Heart right ventricle (tissue), 16 donors: ENCODE data around the gene SLAMF6. TPM values are rescaled to one million over a fixed set of nuclear protein-coding genes. Genes with fewer than 3 reads are reported as not detected.

Experiments used
- ATAC-seq, 8 donors: fragments of 200-7000 bp; cut with Tn5 transposase; one replicate each; pipeline ENCODE4 v1.9.1; 2020; ENCODE audit warnings: mild to moderate bottlenecking in 8 of 8, moderate library complexity in 8 of 8, moderate number of reproducible peaks in 1 of 8
- DNase-seq, 2 donors: peaks; one replicate each; pipeline ENCODE4 v3.0.0-alpha.2; 2020
- H3K27ac ChIP-seq, 10 donors: fragments of 200-600 bp; sonication (generic) in 2 of 10; one replicate each; pipeline versions ENCODE4 v1.5.0 to v1.8.0; 2020 to 2022; ENCODE audit warnings: mild to moderate bottlenecking in 3 of 10
- H3K27me3 ChIP-seq, 7 donors: fragments of 200-600 bp; one replicate each; pipeline ENCODE4 v1.8.0; 2021 to 2022; ENCODE audit warnings: mild to moderate bottlenecking in 2 of 7
- H3K36me3 ChIP-seq, 9 donors: fragments of 200-600 bp; sonication (generic) in 1 of 9; one replicate each; pipeline versions ENCODE4 v1.5.0 to v1.8.0; 2020 to 2022; ENCODE audit warnings: mild to moderate bottlenecking in 2 of 9
- H3K4me1 ChIP-seq, 9 donors: fragments of 200-600 bp; sonication (generic) in 1 of 9; one replicate each; pipeline versions ENCODE4 v1.5.0 to v1.8.0; 2020 to 2022; ENCODE audit warnings: mild to moderate bottlenecking in 4 of 9
- H3K4me3 ChIP-seq, 10 donors: fragments of 200-600 bp; sonication (generic) in 2 of 10; one replicate each; pipeline versions ENCODE4 v1.5.0 to v1.8.0; 2020 to 2022; ENCODE audit warnings: mild to moderate bottlenecking in 7 of 10, moderate library complexity in 2 of 10
- H3K9me3 ChIP-seq, 11 donors: fragments of 200-600 bp in 10 of 11; sonication (generic) in 2 of 11; one replicate each; pipeline versions ENCODE4 v1.5.0 to v1.8.0; 2013 to 2022; ENCODE audit warnings: mild to moderate bottlenecking in 2 of 11, control low read depth in 1 of 11, moderate library complexity in 1 of 11
- CTCF ChIP-seq, 9 donors: fragments of 200-600 bp; sonication (generic) in 2 of 9; IDR thresholded peaks; one replicate each; pipeline versions ENCODE4 v1.5.0 to v1.8.0; 2021 to 2022; ENCODE audit warnings: antibody characterized with exemption in 9 of 9, mild to moderate bottlenecking in 5 of 9, moderate library complexity in 1 of 9
- WGBS, 2 donors: extraction: QIAGEN DNeasy Blood & Tissue Kit; methylation state at CpG; one replicate each; pipeline ENCODE4 v1.1.7; 2013; ENCODE audit warnings: inconsistent platforms in 1 of 2; 5-methylcytosine and 5-hydroxymethylcytosine counted together
- intact Hi-C, 10 donors: fragments of 100-400 bp; cut with DNase I; formaldehyde crosslinking; loops; one replicate each; pipeline versions ENCODE4 v1.11.1 to v1.14.2; 2022
- long read RNA-seq, 3 donors: library from polyadenylated mRNA; unstranded; transcript quantifications; one replicate each; pipeline ENCODE4 v2.0.0, GENCODE V29; 2020 to 2021
- polyA plus RNA-seq, 2 donors: library from polyadenylated mRNA; stranded (reverse); fragments of 200-250 nt; gene quantifications; one replicate each; pipeline ENCODE4 v1.2.3, GENCODE V29; 2013
- total RNA-seq, 10 donors: library from RNA; stranded (reverse); fragmentation: NEBNext Ultra II Directional in 3 of 10; extraction: Animal tissue kit (Norgen Biotek cat#: 25700) in 3 of 10; gene quantifications; one replicate each; pipeline versions ENCODE4 v1.2.1 to v1.2.4, GENCODE V29; 2021 to 2023
- donor health status: Arrhythmogenic right ventricular cardiomyopathy.
- donor health status: ischemic (EF 13 %, LVEDD 7.1; RV severe dilation, severe dysfunction).
- donor health status: healthy with polysubstance abuse.
- donor health status: DM: no; HTN: yes; CAD: no.
- donor health status: DM: no; HTN: no; CAD: no.
- donor health status: ischemic (EF 25% LVEDD 6.9; RV normal size, moderate dysfunction).
- donor health status: ischemic (EF 25% LVEDD 5.7; RV mildly dilated, moderate dysfunction).
- donor health status: healthy.
- donor health status: DM: yes; HTN: yes; CAD: no.
- donor health status: Ischemic cardiomyopathy.
- donor health status: ischemic (EF 35%, LVEDD 5.7; RV mildly dilated, moderate dysfunction).
- donor health status: nonischemic (EF 11% LVEDD 7.7; RV severe dilation, severe dysfunction).
- donor health status: DM: yes; HTN: yes; CAD: no.
- donor health status: PGD.
- donor health status: ischemic (EF 29% LVEDD 5.4; RV normal size, mild dysfunction).
- donor health status: nonischemic (EF 23%, LVEDD 6.1; RV moderate dilation, normal function).

SLAMF6 gene
- total RNA-seq: 1 to 10 TPM in 1 of 10 donors, under 1 TPM in 6, not detected in 3; 0.10 to 2.7 (median 0.33) TPM
- polyA plus RNA-seq: under 1 TPM; 0.20 to 0.66 TPM
- long read RNA-seq, donor 1, partial matches to known transcripts: 0 of 1 reads
- long read RNA-seq, donor 1, other reads (novel, unspliced or antisense): 0 of 1 reads
- long read RNA-seq, donor 2: 0 reads
- long read RNA-seq, donor 3: 0 reads

GRCh38 chr1:160522622-160523345, at the start of gene SLAMF6:
Gene SLAMF6 (minus strand): TSS chr1:160523255. CDS start chr1:160523192, 63 bp downstream.
- Histone ChIP-seq H3K27me3 (peaks cover 0 to 4% (median 0%) of the 10 kb centered on the region in 7 donors), H3K27ac (peak within 1 kb of the TSS in 1 of 10 donors; percentile 83), H3K4me1 (peaks cover 0 to 4% (median 0%) of the 10 kb centered on the region in 9 donors), H3K36me3 (no peaks in the 10 kb centered on the region), H3K4me3 (peak within 1 kb of the TSS in 2 of 10 donors; percentile 1 to 51), H3K9me3 (peaks cover 0 to 28% (median 0%) of the 10 kb centered on the region in 11 donors)
- 75 to 77% methylated on average over 11 of the region's 11 CpGs for WGBS, 2 donors
- intact Hi-C loops: no loop called here
- no peak for TF ChIP-seq CTCF (IDR thresholded peaks at IDR 0.05)
- ATAC-seq (no peak), DNase-seq (no peak)

DNA sequence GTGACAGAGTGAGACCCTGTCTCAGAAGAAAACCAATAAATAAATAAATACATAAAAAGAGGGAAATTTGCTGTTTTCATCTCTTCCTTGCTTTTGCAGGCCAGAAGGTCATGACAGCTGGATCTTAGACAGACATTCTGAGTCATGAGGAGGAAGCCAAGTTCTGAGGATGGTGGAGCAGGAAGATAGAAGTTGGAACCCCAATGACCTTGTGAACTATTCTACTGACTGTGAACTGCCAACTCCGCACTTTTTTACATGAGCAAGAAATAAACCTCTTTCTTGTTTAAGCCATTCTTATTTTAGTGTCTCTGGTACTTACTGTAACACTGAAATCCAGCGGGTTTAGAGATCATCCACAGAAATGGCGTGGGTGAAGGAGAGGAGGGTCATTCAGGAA, 47.8 kb upstream of the SLAMF6 start:
- DNase-seq (no peak), ATAC-seq (peak in 1 of 8 donors; percentile 37)
- Histone ChIP-seq H3K36me3 (no peaks in the 10 kb centered on the region), H3K4me1 (peaks cover 0 to 94% (median 0%) of the 10 kb centered on the region in 9 donors), H3K4me3 (no peak overlapping the region), H3K27me3 (no peaks in the 10 kb centered on the region), H3K27ac (peak overlapping the region in 1 of 10 donors; percentile 82), H3K9me3 (no peaks in the 10 kb centered on the region)
- no peak for TF ChIP-seq CTCF (IDR thresholded peaks at IDR 0.05)
- 79 to 82% methylated on average over 3 of the region's 3 CpGs for WGBS, 2 donors
- intact Hi-C loops: no loop called here

- Histone ChIP-seq H3K9me3 (no peaks in the 10 kb centered on the region), H3K27ac (peak overlapping the region in 1 of 10 donors; percentile 82), H3K4me3 (no peak overlapping the region), H3K36me3 (no peaks in the 10 kb centered on the region), H3K27me3 (no peaks in the 10 kb centered on the region), H3K4me1 (peaks cover 0 to 95% (median 0%) of the 10 kb centered on the region in 9 donors)
- no peak for ATAC-seq
- WGBS, 2 donors: 65 to 68% methylated on average over 2 of the region's 2 CpGs
- TF ChIP-seq CTCF (IDR thresholded peaks at IDR 0.05): no peak
- intact Hi-C loops: no loop called here
- DNase-seq: no peak
Measured at GRCh38 chr1:160569806-160570205, 46.8 kb upstream of the SLAMF6 start.

- DNase-seq (no peak), ATAC-seq (no peak)
- intact Hi-C loops: no loop called here
- WGBS, 2 donors: 61 to 62% methylated on average over 8 of the region's 8 CpGs
- no peak for TF ChIP-seq CTCF (IDR thresholded peaks at IDR 0.05)
- Histone ChIP-seq H3K27ac (peak overlapping the region in 1 of 10 donors; percentile 82), H3K36me3 (peaks cover 0 to 16% (median 0%) of the 10 kb centered on the region in 9 donors), H3K4me1 (peaks cover 0 to 92% (median 0%) of the 10 kb centered on the region in 9 donors), H3K9me3 (peaks cover 0 to 8% (median under 1%) of the 10 kb centered on the region in 11 donors), H3K4me3 (no peak overlapping the region), H3K27me3 (no peaks in the 10 kb centered on the region)
Measured at GRCh38 chr1:160567858-160568682, 45.0 kb upstream of the SLAMF6 start.
